HCEC 1CT (cell line): Measurements from ENCODE around the gene HMG20A.

Experiments
- DNase-seq: peaks from one replicate; pipeline ENCODE4 v3.0.0-alpha.2; 2017

HMG20A gene

DNA sequence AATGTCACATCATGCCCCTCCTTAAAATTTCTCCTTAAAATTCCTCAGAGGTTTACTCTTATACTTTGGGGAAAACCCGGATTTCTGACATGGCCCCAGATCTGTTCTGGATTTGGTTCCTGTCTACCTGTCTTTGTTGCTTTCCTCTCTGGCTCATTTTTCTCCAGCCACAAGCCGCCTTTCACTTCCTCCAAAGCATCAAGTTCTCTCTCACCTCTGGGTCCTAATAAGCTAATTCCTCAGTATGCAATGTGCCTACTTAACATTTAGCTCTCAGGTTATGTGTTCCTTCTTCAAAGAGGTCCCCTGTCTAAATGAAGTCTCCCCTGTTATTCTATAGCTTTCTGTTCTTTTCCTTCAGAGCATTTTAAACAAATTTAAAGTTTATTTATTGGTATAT is 16.1 kb downstream of the HMG20A start:
- no peak for DNase-seq

DNA sequence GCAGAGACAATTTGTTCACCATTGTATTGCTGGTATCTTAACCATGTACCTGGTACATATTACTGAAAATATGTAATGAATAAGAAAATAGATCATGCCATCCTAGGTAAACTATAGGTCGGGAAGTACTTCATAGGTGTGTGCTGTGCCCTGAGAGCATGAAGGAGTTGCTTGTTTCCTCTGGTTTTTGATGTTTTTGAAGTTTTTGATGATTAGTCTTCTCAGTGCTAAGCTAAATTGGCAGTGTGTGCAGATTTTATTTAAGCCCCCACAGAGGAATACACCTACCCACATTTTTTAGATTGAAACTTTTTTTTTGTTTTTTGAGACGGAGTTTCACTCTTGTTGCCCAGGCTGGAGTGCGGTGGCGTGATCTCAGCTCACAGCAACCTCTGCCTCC is 16.6 kb downstream of the HMG20A start:
- DNase-seq, result no peak

DNA sequence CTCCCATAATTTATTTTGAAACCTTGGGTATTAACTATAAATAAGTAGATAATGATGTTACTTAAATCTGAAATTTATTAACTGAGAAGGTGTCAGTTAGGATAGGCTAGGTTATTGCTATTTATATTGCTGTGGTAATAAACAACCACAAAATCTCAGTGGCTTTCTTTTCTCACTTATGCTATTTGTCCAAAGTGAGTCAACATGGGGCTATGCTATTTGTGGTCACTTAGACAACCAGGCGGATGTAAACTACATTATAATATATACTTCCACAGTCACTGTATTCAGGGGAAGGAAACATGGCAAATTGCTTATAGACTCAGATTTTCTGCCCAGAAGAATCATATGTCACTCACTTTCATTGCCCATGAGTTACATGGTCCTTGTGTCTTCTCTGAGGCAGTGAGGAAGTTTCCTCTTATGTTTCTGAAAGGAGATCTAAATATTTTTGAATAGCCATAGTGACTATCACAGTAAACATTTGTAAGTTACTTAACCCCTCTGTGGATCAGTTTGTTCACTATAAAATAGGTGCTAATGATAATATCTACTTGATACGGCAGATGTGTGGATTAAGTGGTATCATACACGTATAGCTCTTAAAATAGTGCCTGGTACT is 19.8 kb downstream of the HMG20A start:
- peak; percentile 82 for DNase-seq

DNA sequence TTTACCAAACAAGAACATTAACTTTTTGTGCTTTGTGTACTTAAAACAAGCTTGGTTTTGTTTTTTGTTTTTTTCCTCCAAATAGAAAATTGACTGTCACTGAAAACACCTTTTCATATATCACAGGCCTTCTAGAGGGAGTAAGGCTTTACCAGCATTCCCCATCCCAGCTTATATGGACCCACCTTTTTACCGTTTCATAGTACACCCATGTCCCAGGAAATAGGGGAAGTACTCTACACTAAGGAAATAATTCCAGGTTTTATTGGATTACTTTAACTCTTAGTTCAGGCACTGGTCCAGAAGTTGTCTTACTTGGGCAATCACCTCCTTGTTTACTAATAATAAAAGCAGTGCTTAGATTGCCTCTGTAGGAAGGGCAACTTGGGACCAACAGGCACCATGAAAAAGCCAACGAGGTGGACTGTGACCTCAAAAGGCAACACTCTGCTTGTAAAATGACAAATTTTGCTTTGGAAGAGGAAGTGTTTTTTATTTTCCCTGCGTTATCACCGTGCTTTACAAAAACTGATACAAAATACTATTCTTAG is 26.2 kb downstream of the HMG20A start:
- no peak for DNase-seq

DNA sequence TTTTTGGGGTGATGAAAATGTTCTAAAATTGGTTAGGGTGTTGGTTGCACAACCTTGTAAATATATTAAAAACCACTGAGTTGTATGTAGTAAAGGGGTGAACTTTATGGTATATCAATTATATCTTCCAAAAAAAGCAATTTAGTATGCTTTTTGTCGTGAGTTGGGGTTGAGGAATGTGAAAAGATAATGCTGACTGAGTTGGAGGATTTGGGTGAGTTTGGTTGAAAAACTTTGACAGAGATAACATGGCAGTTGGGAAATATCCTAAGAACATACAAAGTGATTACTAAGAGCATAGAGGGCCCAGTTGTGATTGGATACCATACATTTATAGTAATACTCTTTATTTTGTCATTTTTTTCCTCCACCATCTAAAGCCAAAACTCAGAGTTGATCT is 33.6 kb downstream of the HMG20A start:
- DNase-seq, result no peak

DNA sequence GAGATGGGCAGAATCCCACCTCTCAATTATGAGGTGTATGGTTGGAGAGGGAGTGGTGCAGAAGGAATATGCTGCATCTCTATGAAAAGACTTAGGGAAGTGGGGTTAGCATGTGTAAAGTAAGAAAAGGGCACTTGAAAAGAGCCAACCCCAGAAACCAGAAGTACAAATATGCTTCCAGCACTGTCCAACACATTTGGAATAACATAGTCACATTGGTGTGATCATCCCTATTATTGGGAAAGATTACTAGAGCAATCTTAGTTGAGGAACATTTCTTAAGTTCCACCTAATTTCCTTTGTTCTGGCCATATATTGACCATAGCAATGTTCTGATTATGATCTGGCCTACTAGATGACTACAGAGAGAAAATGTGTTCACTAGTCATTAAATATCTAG is 34.3 kb downstream of the HMG20A start:
- no peak for DNase-seq

DNA sequence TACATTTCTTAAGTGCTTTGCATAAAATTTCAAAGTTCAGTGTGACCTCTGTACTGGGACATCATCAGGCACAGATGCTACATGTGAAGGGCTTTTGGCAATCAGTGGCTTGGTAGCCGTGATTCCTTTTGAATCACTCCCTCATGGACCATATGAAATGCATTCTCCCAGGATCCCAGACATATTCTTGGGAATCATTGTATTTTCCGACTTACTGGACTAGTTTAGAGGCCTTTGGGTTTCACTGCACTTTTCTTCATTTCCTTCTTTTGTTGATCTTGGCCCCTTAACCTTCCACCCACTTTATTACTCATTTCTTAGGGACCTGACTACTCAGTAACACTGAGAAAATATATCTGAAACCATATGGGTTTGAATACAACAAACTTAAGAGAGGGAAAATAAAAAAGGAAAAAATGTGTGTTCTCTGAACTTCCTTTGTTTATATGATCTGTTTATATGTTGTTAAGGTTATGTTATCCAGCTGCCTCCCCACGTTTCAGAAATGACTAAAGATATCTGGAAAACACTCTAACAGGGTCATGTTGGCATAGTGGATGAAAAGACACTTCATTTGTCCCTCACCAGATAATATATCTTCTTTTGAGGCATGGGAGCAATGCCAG is 35.1 kb downstream of the HMG20A start:
- DNase-seq, result peak; percentile 83

DNA sequence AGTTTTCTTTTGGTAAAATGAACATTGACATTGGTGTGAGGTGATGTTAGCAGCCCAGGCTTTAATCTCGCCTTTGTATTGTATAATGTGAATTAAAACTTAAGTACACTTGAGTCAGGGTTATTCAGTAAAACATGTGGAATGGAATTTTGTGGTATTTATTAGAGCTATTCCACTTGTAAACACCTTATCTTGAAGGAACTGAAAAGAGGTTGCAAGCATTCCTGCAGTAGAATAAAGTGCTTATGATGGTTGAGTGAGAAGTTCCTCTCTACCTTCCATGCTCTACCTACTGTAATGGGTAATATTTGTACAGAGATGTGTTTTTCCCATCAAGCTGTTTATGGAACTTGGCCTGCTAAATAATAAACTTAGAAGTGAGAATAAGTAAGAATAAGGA is 36.1 kb downstream of the HMG20A start:
- DNase-seq, result no peak

DNA sequence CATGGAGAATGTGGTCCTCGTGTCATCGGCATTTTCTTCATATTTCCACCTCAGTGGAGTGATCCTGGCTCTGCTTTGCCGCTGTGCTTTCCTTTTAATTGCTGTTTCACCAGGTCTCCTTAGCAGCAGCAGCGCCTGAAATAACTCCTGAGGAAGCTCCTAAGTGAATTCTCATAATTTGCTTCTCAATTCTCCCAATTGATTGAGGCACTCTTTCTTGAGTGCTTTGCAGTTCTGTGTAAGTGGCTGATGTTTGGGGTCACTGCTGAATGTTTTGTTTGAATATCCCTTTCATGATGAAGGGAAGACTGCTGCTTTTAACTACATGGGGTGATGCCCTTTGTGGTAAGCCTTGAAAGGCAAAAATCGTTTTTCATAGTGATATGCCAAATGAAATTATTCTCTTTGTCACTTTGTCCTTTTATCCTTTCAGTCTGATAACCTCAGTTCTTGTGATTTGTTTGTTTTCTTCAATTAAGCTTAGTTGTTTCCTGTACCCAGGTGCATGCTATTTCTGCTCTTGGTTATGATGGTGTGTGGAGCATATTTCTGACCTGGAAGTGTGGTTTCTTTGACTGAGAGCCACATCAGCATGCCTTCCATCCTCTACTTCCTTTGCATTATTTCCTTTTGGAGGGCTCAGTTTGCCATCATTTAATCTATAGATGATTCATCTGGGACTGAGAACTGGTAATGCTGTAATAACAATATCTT is 36.7 kb downstream of the HMG20A start:
- no peak for DNase-seq

DNA sequence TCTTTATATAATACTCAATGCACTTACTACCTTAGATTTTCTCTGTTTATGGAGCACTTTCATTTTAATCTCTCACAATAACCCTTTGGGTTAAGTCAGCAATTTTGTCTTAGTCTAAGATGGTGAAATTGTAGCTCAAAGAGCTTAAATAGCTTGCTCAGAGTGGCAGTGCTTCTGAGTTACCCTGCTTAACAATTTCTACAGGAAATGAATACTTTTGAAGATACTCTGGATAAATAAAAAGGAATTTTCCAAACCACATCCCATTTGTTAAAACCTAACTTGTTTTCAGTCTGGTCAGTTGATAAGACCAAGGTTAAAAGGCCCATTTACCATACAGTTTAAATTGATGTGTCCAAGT is 37.2 kb downstream of the HMG20A start:
- peak; percentile 69 for DNase-seq

DNA sequence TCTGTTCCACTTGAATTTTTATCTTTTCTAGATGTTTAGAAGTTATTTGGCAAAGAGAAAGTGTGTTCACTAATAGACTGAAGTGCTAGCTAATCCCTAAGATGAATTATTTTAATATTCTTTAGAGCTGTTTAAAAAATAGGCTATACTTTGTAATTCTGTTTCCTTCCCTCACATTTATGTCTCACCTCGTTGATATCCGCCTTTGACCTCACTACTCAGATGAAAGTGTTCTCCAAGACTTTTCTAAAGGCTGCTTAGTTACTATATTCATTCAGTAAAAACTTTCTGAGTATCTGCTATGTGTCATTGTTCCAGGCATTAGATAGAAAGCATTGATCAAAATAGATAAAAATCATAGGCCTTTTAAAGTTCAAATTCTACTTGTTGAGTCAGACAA is 38.3 kb downstream of the HMG20A start:
- DNase-seq, result no peak

DNA sequence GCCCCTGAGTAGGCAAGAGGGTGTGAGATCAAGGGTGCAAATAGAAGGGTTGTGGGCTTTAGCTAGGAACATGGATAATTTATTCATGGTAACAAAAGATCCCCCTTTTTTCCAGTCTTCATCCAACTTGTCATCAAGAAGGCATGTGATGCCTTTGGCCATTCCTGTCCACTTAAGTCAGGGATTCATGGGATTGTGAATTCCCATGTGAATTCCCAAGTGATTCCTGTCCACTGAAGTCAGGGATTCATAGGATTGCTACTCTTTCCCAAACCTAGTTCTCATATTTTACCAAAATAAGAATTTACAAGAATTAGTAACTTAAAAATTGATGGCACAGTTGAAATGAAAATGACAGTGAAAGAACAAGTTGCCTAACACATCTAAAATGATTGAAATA is 40.8 kb downstream of the HMG20A start:
- DNase-seq, result peak; percentile 29

DNA sequence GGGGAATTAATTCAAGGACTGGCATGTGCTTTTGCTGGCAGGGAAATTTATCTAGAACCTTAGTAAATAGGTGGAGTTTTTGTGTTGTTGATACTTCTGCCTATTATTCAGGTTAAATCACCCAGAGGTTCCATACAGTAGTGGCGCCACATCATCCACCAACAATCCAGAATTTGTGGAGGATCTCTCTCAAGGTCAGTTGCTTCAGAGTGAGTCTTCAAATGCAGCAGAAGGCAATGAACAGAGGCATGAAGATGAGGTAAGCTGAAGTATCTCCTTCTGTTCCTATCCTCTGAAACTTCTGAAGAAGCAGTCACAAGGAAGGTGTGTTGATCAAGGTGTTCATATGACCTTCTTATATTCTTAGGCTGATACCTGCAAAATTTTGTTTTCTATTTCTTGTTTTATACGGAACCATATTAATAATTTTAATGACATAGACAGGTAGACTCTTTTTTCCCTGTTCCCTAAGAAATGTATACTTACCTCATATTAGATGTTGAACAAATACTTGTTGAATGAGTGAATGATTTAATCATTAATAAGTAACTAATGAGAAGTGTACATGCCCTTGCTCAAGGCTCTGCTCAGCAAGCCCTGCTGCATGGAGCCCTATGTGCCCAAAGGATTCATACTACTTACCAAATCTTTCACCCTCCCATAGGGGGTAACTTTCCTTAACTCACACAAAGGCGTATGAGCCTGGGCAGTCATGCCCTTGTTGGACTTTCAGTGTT is 43.6 kb downstream of the HMG20A start:
- DNase-seq, result no peak

DNA sequence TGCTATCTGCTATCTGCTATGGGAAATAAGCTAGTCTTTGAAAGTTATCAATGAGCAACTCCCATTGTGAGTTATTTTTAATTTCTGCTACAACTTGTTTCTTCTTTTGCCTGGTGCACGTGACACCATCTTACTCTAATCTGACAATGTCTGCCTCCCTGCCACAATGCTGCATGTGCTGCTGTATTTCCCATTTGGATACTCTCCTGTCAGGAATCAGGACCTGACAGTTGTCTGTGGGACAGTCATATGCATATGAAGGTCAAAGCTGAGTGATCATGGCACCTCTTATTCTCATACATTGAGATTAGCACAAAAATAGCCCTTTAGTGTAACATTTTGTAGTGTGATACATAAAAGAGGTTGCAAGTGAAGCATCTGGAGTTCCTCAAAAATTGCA is 45.8 kb downstream of the HMG20A start:
- DNase-seq, result no peak

DNA sequence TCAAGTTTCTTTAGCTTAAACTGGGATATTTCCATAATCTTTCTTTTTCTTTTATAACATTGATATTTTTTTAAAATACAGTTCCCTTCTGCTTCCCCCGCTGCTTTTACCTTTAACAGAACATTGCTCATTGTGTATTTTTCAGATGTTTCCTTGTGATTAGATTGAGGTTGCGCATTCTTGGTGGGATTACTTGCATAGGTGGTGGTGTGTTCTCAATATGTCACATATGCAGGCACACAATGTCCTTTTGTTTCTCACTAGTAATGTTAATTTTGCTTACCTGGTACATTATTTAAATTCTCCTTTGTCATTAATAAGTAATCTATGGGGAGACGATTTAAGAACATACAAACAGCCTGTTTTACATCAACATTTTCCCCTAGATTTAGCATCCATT is 48.2 kb downstream of the HMG20A start:
- no peak for DNase-seq

DNA sequence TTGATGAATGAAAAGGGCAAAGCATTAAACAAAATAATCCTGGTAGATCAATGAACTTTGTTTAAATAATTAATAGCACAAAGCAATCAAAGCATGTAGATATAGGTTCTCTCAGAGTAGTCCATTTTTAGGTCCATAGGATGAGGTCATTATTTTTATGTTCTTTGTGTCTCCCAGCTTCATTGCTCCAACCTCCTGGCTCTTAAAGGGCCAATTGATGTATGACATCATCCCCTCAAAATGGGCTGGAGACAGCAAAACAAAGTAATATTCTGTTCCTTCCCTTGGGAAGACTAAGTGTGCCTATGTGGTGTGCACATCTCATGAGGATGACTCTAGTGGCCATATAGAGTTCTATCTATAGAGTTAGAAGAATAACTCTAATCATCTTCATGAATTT is 49.5 kb downstream of the HMG20A start:
- DNase-seq, result no peak

DNA sequence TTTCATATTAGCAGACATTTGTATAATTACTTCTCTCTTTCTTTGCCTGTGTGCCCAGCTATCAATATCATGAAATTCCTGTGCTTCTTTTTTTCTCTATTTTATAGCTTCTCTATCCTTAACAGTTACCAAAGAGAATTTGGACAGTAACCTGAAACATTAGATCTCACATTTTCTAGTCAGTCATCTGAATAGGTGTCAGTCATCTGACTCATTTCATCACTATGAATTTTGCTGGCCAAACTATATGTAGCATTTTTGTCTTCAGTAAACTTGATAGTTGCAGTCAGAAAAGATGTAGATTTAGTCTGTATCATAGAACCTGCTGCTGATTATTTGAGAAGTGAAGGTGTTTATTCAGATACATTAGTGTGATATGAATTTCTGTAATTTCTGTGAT is 52.6 kb downstream of the HMG20A start:
- no peak for DNase-seq

DNA sequence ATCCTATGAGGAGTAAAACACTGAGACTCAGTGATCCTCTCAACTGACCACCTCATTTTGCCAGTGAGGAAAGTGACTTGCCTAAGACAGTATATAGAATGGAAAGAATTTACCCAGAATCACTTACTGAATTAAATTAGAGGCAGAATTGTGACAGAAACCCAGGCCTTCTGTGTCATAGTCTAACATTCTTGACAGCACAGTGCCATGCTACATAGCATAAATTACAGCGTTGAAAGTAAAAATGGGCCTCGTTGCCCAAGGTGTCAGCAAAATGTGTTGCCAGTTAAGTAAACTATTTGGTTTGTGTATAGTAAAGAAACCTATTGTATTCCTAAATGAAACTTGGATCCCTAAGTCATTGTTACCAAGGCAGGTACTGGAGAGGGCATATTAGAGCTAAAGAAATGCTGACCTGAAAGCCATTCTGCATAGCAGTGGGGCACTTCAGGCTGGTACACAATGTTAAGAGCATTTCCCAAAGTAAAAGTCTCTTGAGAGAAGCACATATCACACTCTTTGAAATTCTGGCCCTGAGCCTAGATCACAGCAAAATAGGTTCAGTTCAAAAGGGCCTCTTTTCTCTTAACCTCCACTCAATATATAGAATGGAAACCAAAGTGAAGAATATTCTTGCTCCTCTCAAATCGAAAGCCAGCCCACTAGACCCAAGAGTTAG is 53.8 kb downstream of the HMG20A start:
- no peak for DNase-seq

DNA sequence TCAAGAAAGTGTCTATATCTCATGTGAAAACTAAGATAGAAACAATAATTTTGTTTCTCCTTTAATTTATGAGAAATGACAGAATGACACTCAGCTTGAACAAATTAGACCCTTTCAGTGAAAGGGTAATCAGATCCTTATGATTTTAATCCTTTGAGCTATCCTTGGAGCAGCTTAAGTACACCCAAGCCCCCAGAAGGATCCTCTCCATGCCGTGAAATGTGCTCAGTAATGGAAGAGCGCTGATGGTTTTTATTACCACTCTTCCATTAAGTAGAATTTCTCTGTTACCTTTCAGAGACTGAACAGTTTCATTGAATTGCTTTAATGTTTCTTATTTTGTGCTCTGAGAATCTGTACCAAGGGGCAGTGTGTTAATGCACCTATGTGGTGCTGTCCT is 54.3 kb downstream of the HMG20A start:
- DNase-seq, result no peak

DNA sequence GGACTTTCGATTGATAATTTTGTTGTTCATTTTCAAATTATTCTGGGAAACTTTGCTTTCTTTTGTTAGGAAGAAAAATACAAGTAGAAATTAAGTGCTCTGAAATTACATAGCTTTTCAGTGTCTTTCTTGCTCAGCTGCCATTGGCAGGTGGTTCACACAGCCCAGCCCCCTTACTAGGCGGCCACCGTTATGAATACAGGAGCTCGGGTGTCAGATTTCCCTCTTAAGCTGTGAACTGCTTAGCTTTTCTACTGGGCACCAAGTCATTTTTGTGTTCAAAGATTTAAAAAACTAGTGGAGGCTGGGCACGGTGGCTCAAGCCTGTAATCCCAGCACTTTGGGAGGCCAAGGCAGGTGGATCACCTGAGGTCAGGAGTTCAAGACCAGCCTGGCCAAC is 55.2 kb downstream of the HMG20A start:
- DNase-seq, result no peak

DNA sequence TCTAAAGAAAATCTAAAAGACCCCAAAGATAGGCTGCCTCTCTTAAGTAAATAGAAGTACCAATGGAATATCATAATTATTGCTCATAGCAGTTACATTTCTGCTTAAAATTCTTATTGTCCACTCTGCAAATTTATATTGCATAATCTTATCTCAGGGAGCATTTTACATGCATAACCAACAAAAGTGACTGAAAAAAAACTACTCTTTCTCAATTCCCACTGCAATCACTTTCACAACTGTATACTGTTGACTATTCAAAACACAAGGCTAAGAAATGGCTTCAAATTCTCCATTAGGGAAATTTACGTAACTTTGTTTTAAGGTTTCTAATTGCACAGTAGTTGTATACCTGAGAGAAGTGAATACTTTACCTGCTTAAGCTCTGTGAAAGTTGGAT is 56.3 kb downstream of the HMG20A start:
- no peak for DNase-seq

DNA sequence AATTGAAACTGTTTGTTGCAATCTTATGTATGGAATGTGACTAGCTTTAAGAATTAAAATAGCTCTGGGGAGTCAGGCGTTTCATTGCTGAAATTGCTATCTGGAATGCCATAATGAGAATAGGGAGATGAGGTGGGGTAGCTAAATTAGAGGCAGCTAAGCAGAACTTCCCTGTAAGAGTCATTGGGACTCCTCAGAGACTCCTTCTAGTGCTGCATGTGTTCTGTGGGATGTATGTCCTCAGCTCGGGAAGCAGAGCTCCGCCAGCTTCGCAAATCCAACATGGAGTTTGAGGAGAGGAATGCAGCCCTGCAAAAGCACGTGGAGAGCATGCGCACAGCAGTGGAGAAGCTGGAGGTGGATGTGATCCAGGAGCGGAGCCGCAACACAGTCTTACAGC is 57.4 kb downstream of the HMG20A start:
- DNase-seq, result no peak

DNA sequence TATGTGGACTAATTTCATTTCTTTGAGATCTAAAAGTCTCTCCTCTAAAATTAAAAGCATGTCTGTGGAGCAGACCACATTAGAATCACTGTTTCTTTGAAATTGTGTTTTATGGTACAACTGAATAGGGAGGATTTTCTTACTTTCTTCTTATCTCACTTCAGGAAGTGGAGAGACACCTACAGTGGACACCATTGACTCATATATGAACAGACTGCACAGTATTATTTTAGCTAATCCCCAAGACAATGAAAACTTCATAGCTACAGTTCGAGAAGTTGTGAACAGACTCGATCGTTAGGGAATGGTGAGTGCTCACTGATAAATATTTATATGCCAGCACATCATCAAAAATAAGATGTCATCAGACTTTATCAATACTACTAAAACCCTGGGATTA is 58.3 kb downstream of the HMG20A start:
- DNase-seq, result no peak
